ENCODE measurements around the gene BFSP2.

DNA sequence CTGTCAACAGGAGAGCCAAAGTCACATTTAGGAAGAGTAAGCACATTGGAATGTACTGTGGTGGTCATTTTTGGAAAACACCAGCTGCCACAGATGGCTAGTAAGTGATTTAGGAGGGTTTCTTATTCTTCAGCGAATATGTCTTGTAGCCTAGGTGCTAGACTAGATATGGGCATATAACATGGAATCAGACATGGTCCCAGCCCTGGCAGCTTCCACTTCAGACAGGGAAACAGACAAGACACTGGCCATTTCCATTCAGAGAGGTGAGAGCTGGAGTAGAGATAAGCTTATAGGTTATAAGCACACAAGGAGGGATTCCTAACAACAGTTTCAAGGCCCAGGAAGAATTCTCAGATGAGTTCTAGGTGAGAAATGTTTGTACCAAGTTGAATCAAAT is 28.2 kb upstream of the BFSP2 start:
- TF ChIP-seq CTCF (IDR thresholded peaks at IDR 0.05 in 4 of 5, conservative IDR thresholded peaks at IDR 0.05 in 1 of 5), result no peak
- TF ChIP-seq POLR2A (IDR thresholded peaks at IDR 0.05), result no peak

Data from gastrocnemius medialis (tissue), 4 donors.